Right kidney (tissue), 1 donor: ENCODE data around the gene CTNNAL1.
"Not testable (repeated sequence)": the region's sequence is repeated elsewhere in the genome, so short reads cannot be mapped to it uniquely, and the experiment has no call there.

Experiments used
- DNase-seq: peaks from one replicate; pipeline ENCODE4 v3.0.0-alpha.2; 2016

Gene CTNNAL1

DNA sequence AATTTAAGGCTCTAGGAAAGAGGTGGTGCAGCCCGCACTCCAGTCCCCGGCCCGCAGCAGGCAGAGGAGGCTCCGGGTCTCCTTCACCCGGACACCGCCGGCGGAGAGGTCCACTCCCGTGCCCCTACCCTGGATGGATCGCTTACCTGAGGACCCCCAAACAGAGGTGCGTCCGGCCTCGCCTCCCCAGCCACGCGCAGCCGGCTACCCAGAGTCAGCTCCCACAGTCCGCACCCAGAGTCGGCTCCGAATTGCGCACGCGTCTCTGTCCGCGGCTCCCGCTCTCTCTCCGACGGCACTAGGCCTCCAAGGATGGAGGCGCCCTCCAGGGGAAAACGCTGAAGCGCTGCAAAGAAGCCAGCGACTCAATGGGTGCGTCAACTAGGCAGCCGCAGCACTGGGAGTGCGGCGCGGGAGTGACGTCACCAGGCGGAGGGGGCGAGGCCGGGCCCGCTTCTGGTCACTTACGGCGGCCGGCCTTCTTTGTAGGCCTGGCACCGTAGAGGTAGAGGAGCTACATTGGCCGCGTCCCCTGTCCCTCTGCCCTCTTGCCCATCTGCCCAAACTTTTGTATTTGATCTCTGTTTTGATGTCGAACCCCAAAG is 79.5 kb downstream of the CTNNAL1 start, which contains the start of gene ELP1:
Gene ELP1 (minus strand): TSS at position 407 of the 605 bp plus-strand sequence. CDS start 2,978 bp downstream, outside the sequence.
- peak; percentile 92 for DNase-seq

DNA sequence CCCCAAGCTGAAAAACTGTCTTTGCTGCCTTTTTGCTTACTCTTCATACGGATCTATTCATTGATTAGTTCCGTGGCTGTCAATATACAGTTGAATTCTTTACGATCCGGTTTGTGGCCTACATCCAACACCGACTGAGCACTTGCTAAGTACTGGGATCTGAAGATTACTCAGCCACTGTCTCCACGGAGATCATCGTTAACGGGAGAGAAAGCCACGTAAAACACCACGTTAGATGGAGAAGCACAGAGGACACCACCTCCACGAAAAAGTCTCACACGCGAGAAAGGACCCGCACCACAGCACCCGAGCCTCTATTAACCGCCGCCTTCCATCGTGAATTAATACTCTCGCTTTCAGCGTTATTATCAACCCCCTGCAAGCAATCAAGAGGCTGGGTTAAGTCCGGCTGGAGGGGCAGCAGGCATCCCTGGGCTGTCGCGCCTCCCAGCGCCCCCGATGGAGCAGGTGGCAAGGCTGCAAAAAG is 80.0 kb downstream of the CTNNAL1 start:
- DNase-seq, result no peak

DNA sequence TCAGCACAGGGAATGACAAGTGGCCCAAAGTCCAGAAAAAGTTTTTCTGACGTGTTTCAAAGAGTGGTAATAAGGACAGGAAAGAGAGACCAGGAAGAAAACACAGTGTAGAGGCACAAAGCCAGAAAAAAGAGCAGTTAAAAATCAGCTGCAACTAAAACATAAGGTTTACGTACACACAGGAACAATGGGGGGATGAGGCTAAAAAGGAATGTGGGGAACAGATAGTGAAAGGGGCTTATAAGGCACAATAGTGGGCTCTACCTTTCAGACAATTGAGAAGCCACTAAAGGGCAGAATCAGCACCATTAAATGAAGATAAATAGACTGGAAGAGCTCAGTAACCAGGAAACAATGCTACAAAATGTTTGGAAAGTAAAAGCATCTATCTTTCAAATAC is 84.9 kb downstream of the CTNNAL1 start:
- DNase-seq, result no peak

DNA sequence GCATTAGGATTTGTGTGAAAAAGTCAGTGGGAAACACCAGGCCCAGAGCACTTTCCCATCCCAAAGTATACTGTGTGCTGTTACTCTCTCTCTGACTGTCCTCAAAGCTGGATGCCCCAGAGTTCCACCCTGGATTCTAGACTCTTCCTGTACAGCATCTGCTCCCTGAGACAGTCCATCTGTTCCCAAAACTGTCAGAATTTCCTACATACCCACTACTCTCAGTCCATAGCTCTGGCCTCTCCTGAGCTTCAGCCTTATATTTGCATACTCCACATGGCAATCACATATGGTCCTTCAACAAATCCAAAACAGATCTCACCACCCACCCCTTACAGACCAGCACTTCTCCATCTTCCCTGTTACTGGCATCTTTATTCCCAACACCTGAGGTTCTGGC is 88.8 kb downstream of the CTNNAL1 start:
- no peak for DNase-seq

DNA sequence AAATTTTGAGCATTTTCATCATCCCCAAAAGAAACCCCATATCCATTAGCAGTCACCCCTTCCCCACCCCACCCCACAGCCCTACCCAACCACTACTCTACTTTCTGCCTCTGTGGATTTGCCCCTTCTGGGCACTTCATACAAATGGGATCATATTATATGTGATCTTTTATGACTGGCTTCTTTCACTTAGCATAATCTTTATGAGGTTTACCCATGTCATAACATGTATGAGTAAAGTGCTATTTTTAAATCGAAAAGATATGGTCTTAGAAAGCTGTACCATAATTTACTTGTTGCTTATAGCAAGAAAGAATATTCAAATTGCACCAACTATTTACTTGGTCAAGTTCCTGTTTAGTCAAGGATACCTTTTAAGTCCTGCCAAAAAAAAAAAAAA is 92.1 kb downstream of the CTNNAL1 start:
- DNase-seq, result no peak

DNA sequence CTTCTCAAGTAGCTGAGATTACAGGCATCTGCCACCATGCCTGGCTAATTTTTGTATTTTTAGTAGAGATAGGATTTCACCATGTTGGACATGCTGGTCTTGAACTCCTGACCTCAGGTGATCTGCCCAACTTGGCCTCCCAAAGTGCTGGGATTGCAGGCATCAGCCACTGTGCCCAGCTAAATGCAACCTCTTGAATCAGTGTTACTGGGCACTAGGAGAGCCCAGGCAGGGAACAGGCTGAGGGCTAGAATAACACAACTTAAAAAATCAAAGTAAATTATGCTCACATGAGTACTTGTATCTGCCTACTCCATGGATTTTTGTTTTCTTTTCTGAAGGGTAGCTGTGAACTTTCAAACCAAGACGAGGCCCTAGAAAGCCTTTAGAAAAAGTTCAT is 92.9 kb downstream of the CTNNAL1 start:
- not testable (repeated sequence) for DNase-seq

DNA sequence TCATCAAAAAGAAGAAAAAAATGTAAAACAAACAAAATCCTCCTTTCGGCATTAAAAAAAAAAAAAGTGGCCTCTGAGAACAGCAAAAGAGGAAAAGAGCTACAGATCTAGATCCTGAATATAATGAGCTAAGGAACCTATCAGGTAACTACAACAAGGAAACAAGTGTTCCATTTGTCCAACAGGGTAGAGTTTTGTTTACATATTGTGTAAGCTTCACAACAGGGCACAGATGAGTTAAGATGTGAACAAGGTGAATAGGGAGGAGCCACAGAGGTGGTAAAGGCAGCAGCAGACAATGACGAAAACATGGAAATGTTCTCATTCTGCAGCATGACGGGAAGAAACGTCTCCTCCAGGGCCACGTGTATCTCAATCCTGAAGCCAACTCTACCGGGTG is 93.8 kb downstream of the CTNNAL1 start:
- DNase-seq, result no peak

DNA sequence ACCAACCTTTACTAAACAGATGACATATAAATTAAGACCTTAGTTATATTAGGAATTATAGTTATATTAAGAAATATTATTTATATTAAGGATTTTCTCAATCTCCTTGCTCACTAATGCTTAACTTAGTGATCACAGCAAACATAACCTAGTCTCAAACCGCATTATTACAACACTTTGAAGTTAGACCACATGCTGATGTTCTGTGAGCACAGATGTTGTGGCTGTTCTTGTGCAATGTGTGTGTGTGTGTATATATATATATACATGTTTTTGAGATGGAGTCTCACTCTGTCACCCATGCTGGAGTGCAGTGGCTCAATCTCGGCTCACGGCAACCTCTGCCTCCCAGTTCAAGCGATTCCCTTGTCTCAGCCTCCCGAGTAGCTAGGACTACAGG is 99.9 kb downstream of the CTNNAL1 start:
- no peak for DNase-seq

DNA sequence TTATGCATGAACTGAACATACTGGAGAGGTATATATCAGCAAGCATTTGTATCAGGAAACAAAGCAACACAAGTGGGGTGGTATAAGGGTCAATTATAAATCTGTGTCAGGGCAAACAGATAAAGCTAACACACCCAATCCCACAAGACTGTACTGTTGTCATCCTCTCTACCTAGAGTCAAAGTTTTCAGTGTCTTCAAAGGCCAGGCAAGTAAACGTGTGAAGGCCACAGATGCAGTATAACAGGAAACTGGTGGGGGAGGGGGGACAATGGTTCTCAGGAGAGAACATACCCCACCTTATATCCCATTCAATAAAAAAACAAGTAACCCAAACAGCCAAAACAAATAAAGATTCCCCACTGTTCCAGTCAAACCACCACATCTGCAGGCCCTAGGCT is 101.5 kb downstream of the CTNNAL1 start:
- DNase-seq, result no peak

DNA sequence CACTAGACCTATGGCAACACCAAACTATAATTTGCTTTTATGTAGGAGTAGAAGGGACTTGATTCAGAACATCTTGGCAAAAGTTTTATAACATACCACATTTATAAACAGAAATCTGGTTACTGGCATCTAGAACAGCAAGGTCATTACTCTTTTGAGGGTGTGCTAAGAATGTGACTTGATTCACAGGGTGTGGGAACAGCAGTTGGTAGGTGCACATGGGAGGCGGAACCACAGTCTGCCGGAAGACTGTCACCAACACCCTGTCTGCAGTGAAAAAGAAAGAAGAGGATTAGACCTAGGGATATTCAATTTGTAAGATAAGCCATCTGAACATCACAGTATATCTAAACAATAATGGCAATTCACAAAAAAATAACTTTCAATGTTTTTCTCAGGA is 102.4 kb downstream of the CTNNAL1 start:
- no peak for DNase-seq

DNA sequence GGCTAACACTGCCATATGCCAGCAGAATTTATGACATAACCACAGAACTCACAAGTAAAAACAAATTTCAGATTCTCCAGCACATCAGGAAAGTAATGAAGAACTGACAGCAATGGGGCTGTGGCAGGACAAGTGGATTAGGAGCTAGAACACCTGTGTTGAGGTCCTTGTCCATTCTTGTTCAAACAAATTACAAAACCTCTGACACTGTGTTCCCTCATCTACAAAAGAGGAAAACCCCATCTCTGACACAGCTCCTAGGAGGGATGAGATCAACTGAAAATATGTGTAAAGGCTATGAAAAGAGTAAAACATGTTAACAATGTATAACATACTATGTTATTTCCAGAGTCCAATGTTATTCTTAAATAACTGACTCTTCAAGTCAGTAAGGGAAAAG is 102.9 kb downstream of the CTNNAL1 start:
- DNase-seq, result no peak

DNA sequence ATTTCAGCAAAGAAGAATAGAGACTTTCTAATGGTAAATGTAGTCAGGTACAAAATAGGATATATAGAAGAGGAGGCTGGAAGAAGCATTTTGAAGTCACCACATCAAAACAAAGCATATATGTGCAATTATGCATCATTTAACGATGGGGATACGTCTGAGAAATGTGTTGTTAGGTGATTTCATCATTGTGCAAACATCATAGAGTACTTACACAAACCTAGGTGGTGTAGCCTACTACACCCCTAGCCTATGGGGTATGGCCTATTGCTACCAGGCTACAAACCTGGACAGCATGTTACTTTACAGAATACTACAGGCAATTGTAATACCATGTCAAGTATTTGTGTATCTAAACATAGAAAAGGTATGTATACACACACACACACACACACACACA is 107.8 kb downstream of the CTNNAL1 start:
- DNase-seq, result no peak

DNA sequence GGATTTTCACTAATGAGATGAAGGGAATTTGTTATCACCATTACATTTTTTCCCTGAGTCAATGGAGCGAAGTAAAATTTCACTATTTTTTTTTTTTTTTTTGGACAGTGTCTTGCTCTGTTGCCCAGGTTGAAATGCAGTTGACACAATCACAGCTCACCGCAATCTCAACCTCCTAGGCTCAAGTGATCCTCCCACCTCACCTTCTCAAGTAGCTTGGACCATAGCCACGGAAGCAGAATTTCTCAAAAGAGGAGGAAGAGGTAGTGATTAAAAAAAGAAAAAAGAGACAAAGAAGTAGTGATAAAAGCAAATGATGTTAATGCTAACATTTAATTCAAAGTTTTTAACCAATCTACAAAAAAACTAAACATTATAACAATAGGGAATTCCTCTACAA is 109.1 kb downstream of the CTNNAL1 start:
- no peak for DNase-seq

DNA sequence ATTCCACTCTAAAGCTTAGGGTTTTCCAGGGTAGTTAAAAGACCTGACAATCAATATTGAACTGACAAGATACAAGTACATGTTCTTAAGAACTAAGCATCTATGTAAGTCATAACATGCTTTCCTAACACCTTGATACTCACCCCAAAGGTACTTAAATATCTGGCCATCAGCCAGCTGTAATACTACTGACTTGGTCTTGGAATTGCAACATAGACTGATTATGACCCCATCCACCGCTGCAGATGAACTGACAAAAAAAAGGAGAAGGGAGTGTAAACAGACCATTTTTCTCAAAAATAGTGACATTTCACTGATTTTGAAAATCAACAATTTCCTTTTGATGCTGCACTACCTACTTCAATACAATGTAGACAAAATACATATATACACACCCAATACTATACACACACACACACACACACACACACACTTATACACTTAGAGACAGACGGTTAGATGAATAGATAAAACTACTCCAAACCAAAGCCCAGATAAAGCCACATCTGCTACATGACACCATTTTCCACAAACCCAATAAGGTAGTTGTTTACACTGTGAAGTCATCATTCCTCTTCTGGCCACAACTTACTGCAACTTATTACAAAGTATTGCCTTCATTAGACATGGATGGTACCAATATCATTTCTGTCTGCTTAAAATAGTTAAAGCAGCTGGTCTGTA is 109.7 kb downstream of the CTNNAL1 start:
- DNase-seq, result no peak

DNA sequence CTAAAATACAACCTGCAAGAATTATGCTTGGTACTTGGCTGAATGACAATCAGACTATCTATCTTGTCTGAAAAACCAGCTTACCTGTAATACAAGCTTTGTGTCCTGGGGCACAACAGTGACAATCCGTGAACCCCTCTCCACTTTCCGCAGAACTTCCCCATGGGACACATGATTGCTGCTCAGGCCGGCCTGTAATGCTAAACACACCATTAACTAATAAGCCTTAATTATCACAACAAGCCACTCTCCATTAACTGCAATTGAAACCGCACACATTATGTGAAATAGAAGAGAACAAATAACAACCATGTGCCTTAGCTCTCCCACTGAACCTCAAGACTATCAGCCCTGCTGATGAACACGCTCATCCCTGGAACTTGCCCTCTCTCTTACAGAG is 113.1 kb downstream of the CTNNAL1 start:
- DNase-seq, result no peak

DNA sequence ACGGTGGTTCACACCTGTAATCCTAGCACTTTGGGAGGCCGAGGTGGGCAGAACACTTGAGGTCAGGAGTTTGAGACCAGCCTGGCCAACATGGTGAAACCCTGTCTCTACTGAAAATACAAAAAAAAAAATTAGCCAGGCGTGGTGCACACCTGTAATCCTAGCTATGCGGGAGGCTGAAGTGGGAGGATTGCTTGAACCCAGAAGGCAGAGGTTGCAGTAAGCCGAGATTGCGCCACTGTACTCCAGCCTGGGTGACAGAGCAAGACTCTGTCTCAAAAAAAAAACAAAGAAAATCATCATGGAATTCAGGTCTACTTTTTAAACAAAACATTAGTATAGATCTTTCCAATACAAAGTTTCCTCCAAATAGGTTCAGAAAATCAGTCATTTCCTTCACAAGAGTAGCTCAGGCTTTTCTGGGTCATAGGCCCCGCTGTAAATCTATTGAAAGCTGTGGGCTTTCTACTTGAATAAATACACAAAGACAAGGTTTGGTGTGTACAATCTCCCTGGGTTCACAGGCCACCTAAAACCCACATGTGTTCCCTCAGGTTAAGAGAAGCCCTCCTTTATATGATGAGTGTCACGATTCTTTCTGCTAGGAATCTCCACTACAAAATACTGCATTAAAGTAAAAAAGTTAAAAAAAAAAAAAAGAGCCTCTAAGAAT is 114.1 kb downstream of the CTNNAL1 start:
- DNase-seq, result not testable (repeated sequence)

DNA sequence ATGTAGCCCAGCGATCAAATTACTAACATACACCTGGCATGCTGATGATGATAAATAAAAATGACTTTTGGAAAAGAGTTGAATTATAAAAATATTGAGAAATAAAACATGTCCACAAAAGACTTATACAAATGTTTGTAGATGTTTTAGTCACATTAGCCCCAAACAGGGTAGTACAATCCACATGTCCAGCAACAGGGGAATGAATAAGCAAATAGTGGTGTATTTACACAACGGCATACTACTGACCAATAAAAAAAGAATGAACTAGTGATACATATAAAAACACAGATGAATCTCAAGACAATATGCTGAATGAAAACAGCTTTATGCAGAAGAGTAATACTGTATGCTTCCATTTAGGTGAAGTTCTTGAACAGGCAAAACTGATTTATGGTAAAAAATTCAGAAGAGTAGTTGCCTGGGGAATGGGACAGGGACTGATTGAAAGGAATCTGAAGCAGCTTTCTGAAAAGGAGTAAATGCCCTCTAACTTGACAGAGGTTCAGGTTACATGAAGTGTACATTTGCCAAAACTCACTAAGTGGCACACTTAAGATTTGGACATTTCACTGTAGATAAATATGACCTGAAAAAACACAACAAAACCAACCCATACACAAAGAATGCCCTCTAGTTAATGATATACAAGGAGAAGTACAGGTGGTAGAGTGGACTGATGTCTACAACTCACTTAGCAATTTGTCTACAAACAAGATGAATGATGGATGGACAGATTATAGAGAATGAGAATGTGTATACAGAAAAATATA is 115.8 kb downstream of the CTNNAL1 start:
- no peak for DNase-seq

DNA sequence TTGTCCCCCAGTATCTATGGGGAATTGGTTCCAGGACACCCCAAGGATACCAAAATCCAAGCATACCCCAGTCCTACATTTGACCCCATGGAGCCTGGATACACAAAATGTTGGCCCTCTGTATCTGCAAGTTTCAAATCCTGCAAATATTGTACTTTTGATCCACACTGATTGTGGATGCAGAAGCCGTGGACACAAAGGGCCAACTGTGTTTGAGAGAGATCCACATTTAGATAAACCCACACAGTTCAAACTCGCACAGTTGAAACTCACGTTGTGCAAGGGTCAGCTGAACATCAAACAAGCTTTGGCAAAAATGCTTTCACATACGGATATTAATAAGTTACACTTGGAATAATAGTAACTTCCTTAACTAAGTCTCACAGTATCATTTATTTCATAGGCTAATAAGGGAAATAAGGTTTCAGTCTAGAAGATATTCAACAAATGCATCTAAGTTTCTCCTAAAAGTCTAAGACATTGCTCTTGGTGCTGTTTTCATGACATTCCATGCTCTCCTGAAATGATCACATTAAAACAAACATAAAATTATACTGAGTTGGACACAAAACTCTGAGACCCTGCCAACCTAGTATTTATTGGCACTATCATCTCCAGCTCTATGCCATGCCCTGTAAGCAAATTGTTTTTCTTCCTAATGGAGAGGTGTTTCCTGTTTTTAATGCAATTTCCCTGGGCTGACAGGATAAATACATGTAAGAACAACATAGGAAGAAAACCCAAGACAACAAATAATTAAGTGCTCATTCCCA is 118.9 kb downstream of the CTNNAL1 start:
- DNase-seq, result no peak
